Panc1 (cell line): ENCODE measurements around the gene EMP2. TPM values are rescaled to one million over a fixed set of nuclear protein-coding genes. Genes with fewer than 3 reads are reported as not detected.

Experiments used
- ATAC-seq: fragments of 200-7000 bp; cut with Tn5 transposase; 2 replicates; pipeline ENCODE4 v1.9.1; 2020; ENCODE audit warnings: mild to moderate bottlenecking, moderate library complexity
- BruUV-seq: library from RNA; stranded (reverse); fragments of 400-500 nt; replicated peaks from 2 replicates; lab custom pipeline; 2021; lab: Mats Ljungman, UMichigan
- CTCF ChIA-PET: fragments of 300-600 bp; sonication (Branson Sonifier 250); formaldehyde crosslinking; loops from one replicate; lab custom pipeline; 2022; ENCODE audit warnings: antibody characterized with exemption; lab: Charles Lee
- POLR2A ChIA-PET: fragments of 300-600 bp; sonication (Branson Sonifier 250); formaldehyde crosslinking; loops from one replicate; lab custom pipeline; 2022; ENCODE audit warnings: antibody characterized with exemption; lab: Charles Lee
- DNase-seq: peaks from one replicate; pipeline ENCODE4 v3.0.0-alpha.2; 2010; ENCODE audit warnings: low read depth, low spot score
- H3K27ac ChIP-seq: 2 replicates; pipeline ENCODE4 v1.5.1; 2011; ENCODE audit warnings: mild to moderate bottlenecking, low read length, inconsistent platforms
- H3K27me3 ChIP-seq: fragments of 200-500 bp; sonication (Bioruptor generic); 2 replicates; pipeline ENCODE4 v1.6.0; 2014; ENCODE audit warnings: low read length, inconsistent platforms; ENCODE audit not compliant: control insufficient read depth, insufficient read depth
- H3K36me3 ChIP-seq: fragments of 200-500 bp; sonication (Bioruptor generic); 2 replicates; pipeline ENCODE4 v1.5.1; 2014; ENCODE audit warnings: inconsistent platforms, mild to moderate bottlenecking, low read length, moderate library complexity; ENCODE audit not compliant: control insufficient read depth, insufficient read depth
- H3K4me1 ChIP-seq: 2 replicates; pipeline ENCODE4 v1.5.1; 2011; ENCODE audit warnings: inconsistent platforms, mild to moderate bottlenecking, low read length, moderate library complexity; ENCODE audit not compliant: control insufficient read depth, insufficient read depth
- H3K4me3 ChIP-seq, 2 experiments: 2 replicates each; pipeline ENCODE4 v1.5.1; 2011 to 2012; ENCODE audit warnings: low read depth in 2 of 2, low read length in 2 of 2, mild to moderate bottlenecking in 2 of 2, inconsistent platforms in 1 of 2, moderate library complexity in 1 of 2
- H3K9me3 ChIP-seq: fragments of 200-500 bp; sonication (Bioruptor generic); 2 replicates; pipeline ENCODE4 v1.5.1; 2014; ENCODE audit warnings: low read depth, mild to moderate bottlenecking, inconsistent platforms, low read length, moderate library complexity; ENCODE audit not compliant: control insufficient read depth, insufficient read depth
- POLR2AphosphoS5 ChIP-seq: IDR thresholded peaks from 2 replicates; pipeline ENCODE4 v1.6.1; 2012; ENCODE audit warnings: mild to moderate bottlenecking, low read depth, low read length, moderate library complexity
- SIN3A ChIP-seq: IDR thresholded peaks from 2 replicates; pipeline ENCODE4 v1.6.1; 2012; ENCODE audit warnings: low read depth, mild to moderate bottlenecking, low read length, moderate library complexity, borderline replicate concordance; ENCODE audit not compliant: insufficient read depth
- TCF7L2 ChIP-seq: IDR thresholded peaks from 2 replicates; pipeline ENCODE4 v1.6.1; 2011; ENCODE audit warnings: mild to moderate bottlenecking, low read depth, low read length, inconsistent platforms
- in situ Hi-C: cut with HindIII; loops from 2 replicates; pipeline ENCODE4 v1.10.0; 2016; ENCODE audit warnings: low sequenced_read_pairs, low pct_unique_long_range_greater_than_20kb
- intact Hi-C: fragments of 100-400 bp; cut with micrococcal nuclease; formaldehyde crosslinking; loops from one replicate; pipeline ENCODE4 v1.10.0; 2022; ENCODE audit not compliant: unreplicated experiment
- total RNA-seq: library from RNA; stranded (reverse); gene quantifications from one replicate; pipeline ENCODE4 v1.2.1, GENCODE V29; 2021; ENCODE audit not compliant: unreplicated experiment
- TF ChIP-seq, protein P1 (sequence below): fragments of 450-650 bp; IDR thresholded peaks from 2 replicates; pipeline ENCODE4 v1.5.1; 2017; ENCODE audit warnings: mild to moderate bottlenecking
- TF ChIP-seq, protein P2 (sequence below), 2 experiments: IDR thresholded peaks; 2 replicates each; pipeline ENCODE4 v1.6.1; 2011 to 2012; ENCODE audit warnings: low read depth in 2 of 2, control low read depth in 1 of 2, low read length in 1 of 2, mild to moderate bottlenecking in 1 of 2, moderate library complexity in 1 of 2; ENCODE audit not compliant: insufficient read depth in 1 of 2

The EMP2 gene
- total RNA-seq, 1 experiment from 2014 or later = 13.8 TPM

DNA sequence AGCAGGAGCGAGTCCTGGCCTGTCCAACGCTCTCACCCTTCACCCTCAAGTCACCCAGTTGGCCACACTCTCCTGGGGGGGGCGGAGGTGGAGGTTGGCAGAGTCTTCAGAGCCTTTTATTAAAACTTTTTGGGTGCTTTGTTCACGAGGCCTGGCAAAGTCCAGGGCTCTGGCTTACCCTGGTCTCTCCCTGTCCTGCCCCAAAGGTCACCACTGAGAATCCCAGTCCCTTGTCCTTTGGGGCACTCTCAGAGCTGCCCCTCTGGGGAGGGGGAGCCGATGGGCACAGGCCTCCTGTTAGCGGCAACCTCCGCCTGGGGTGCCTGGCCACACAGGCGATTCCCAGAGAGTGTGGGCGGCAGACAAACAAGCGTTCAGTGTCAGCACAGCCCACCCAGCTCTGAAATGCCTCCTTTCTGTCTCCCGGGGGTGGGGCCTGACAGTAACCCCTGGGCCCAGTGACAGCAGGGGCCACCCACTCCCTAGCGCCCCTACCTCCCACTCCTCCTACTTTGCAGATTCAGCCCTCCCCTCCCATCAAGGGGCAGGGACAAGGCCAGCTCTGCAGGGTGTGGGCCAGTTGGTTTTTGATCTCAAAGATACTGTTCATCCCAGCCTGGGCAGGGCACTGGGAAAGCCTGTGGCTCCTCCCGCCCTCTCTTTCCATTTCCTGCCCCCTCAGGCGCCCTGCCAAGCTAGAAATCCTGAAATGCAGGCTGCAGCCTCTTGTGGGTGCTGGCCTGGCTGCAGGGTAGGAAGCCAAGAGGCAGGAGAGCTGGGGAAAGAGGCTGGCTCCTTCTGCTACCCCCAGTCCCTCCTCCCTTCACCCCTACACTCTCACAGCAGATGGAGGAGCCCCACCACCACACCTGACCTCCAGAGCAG lies 36.6 kb upstream of the EMP2 start:
- H3K9me3 ChIP-seq = no peaks in the 10 kb centered on the region
- peaks cover 4% of the 10 kb centered on the region; the same call in 1 of the 2 replicates for H3K4me1 ChIP-seq
- intact Hi-C loops = no loop called here
- POLR2A ChIA-PET = no interaction called here
- CTCF ChIA-PET = interaction anchor here (0.6 kb wide), 2 partner anchors 50 to 56 kb away, joined by 6 read pairs; no protein-coding TSS in a partner anchor
- BruUV-seq = no TSS peak
- in situ Hi-C loops = no loop called here
- DNase-seq (no peak), ATAC-seq (no peak)
- H3K27ac ChIP-seq = no peak overlapping the region
- H3K4me3 ChIP-seq = no peak overlapping the region
- no peaks in the 10 kb centered on the region for H3K36me3 ChIP-seq
- TF ChIP-seq, protein P1, sequence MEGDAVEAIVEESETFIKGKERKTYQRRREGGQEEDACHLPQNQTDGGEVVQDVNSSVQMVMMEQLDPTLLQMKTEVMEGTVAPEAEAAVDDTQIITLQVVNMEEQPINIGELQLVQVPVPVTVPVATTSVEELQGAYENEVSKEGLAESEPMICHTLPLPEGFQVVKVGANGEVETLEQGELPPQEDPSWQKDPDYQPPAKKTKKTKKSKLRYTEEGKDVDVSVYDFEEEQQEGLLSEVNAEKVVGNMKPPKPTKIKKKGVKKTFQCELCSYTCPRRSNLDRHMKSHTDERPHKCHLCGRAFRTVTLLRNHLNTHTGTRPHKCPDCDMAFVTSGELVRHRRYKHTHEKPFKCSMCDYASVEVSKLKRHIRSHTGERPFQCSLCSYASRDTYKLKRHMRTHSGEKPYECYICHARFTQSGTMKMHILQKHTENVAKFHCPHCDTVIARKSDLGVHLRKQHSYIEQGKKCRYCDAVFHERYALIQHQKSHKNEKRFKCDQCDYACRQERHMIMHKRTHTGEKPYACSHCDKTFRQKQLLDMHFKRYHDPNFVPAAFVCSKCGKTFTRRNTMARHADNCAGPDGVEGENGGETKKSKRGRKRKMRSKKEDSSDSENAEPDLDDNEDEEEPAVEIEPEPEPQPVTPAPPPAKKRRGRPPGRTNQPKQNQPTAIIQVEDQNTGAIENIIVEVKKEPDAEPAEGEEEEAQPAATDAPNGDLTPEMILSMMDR = no peak
- TF ChIP-seq TCF7L2 (no peak), SIN3A (no peak), POLR2AphosphoS5 (no peak)
- TF ChIP-seq, protein P2, sequence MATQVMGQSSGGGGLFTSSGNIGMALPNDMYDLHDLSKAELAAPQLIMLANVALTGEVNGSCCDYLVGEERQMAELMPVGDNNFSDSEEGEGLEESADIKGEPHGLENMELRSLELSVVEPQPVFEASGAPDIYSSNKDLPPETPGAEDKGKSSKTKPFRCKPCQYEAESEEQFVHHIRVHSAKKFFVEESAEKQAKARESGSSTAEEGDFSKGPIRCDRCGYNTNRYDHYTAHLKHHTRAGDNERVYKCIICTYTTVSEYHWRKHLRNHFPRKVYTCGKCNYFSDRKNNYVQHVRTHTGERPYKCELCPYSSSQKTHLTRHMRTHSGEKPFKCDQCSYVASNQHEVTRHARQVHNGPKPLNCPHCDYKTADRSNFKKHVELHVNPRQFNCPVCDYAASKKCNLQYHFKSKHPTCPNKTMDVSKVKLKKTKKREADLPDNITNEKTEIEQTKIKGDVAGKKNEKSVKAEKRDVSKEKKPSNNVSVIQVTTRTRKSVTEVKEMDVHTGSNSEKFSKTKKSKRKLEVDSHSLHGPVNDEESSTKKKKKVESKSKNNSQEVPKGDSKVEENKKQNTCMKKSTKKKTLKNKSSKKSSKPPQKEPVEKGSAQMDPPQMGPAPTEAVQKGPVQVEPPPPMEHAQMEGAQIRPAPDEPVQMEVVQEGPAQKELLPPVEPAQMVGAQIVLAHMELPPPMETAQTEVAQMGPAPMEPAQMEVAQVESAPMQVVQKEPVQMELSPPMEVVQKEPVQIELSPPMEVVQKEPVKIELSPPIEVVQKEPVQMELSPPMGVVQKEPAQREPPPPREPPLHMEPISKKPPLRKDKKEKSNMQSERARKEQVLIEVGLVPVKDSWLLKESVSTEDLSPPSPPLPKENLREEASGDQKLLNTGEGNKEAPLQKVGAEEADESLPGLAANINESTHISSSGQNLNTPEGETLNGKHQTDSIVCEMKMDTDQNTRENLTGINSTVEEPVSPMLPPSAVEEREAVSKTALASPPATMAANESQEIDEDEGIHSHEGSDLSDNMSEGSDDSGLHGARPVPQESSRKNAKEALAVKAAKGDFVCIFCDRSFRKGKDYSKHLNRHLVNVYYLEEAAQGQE (IDR thresholded peaks at IDR 0.05; ENCODE audit: insufficient read depth in 1 of 2, low read depth in 2 of 2, low read length in 1 of 2) = no peak
- no peaks in the 10 kb centered on the region for H3K27me3 ChIP-seq

DNA sequence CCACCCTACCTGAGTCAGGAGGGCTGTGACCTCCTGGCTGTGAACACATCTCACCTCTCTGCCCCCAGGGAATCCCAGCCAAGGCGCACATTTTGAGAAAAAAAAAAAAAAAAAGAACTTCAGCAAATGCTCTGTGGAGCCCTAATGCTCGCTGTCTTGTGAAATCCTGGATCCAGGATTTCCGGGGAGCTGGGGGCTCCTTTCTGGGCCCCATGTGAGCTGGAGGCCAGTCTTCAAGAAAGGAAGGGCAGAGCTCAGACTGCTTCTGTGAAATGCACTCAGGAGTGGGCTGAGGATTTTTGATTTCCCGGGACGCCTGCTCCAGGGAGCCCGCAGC lies 36.0 kb upstream of the EMP2 start:
- no peaks in the 10 kb centered on the region for H3K36me3 ChIP-seq
- no peak overlapping the region for H3K4me3 ChIP-seq
- no peak overlapping the region for H3K27ac ChIP-seq
- no peaks in the 10 kb centered on the region for H3K27me3 ChIP-seq
- ATAC-seq (no peak), DNase-seq (no peak)
- intact Hi-C loops = no loop called here
- no peaks in the 10 kb centered on the region for H3K9me3 ChIP-seq
- peaks cover 4% of the 10 kb centered on the region; the same call in 1 of the 2 replicates for H3K4me1 ChIP-seq
- POLR2A ChIA-PET = no interaction called here
- TF ChIP-seq, protein P1 = no peak
- TF ChIP-seq, protein P2 (IDR thresholded peaks at IDR 0.05; ENCODE audit: insufficient read depth in 1 of 2, low read depth in 2 of 2, low read length in 1 of 2) = no peak
- TF ChIP-seq POLR2AphosphoS5 (no peak), SIN3A (no peak), TCF7L2 (no peak)
- in situ Hi-C loops = no loop called here
- CTCF ChIA-PET = interaction anchor here (0.6 kb wide), 2 partner anchors 49 to 57 kb away, joined by 6 read pairs; no protein-coding TSS in a partner anchor
- BruUV-seq = no TSS peak
